ENCODE measurements around the gene RRP1.
"Not testable (repeated sequence)": the region's sequence is repeated elsewhere in the genome, so short reads cannot be mapped to it uniquely, and the experiment has no call there.

RRP1 gene

DNA sequence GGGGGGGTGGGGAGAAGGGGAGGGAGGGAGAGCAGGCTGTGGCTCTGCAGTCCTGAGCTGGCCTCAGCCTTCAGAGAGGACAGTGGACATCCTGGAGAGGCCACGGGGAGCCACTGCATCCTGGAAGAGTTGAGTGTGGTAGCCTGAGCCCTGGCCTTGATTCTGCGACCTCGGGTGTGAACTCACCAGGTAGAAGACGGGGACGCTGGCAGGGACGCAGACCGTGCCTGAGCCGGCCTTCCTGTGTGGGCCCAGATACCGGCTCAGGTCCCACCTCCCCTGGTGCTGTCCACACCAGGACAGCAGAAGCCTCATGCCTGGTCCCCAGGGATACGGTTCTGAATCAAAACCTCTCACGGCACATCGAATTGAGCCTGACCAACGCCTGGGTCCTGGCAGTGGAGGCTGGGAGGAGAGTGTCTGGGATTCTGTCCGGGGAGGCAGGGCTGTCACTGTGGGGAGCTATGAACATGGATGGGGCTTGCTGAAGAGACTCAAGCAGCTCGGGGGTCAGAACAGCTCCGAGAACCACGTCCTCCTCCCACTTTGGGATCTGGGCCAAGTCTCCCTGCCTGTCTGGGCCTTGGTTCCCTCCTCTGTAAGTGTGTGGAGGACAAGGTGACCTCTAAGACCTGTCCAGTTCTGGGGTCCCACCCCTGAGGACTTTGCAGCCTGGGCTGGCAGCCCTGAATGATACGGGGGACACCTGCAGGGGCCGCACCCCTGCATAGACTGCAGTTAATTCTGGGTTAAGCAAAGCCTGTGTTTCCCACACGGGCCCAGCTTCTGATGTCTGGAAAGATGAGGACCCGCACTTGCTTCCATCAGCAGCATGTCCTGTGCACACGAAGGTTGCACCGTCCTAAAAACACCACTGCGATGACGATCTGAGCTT is 30.4 kb downstream of the RRP1 start:
- DNase-seq: no peak

GRCh38 chr21:43820466-43820865 is 31.1 kb downstream of the RRP1 start:
- no peak for DNase-seq

DNA sequence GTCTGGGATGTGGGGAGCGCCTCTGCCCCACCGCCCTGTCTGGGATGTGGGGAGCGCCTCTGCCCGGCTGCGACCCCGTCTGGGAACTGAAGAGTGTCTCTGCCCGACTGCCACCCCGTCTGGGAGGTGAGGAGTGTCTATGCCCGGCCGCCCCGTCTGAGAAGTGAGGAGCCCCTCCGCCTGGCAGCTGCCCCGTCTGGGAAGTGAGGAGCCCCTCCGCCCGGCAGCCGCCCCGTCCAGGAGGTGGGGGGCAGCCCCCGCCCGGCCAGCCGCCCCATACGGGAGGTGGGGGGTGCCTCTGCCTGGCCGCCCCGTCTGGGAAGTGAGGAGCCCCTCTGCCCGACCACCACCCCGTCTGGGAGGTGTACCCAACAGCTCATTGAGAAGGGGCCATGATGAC is 32.8 kb downstream of the RRP1 start:
- not testable (repeated sequence) for DNase-seq

DNA sequence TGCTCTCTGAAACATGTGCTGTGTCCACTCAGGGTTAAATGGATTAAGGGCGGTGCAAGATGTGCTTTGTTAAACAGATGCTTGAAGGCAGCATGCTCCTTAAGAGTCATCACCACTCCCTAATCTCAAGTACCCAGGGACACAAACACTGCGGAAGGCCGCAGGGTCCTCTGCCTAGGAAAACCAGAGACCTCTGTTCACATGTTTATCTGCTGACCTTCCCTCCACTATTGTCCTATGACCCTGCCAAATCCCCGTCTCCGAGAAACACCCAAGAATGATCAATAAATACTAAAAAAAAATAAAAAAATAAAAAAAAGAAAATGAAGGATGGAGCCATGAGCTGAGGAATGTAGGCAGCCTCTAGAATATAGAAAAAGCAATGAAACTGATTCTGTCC is 33.4 kb downstream of the RRP1 start:
- DNase-seq: not testable (repeated sequence)

DNA sequence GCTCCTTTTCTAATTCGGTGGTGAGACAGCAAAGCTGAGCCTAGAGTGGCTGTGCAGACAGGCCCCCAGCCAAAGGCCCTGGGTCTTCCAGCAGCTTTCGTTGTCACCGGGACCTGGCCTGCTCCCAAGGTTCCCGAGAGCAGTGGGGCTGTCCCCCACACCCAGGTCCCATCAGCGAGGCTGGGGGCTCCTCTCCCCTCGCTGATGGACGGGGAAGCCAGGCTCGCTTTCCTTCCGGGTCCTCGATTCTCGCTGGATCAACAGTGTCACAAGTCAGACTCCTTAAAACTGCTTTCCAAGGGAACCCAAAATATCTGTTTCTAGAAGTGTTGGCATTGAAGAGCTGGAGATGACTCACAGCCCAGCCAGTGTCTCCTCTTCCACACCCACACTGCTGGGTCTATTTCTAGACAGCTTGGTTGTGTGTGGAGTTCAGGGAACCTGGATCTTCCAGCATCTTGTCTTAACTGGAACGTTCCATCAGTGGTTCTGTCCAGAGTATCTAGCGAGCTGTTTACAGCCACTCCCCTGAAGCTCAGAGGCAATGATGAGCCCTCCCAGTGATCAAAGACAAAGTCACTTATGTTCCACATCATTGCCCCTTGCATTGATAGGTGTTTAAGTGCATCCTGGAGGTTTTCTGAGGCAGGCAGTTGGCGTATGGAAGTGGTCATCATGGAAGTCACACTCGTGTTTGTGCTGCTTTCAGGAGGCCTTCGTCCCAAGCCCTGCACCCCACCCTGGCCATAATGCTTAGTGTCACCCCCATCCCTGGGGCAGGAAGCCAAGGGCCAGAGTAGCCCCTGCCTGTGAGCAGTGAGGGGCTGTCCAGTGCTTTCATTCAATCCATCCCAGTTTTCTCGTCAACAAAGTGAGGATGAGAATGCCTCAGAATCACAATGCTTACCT is 35.2 kb downstream of the RRP1 start:
- no peak for DNase-seq

DNA sequence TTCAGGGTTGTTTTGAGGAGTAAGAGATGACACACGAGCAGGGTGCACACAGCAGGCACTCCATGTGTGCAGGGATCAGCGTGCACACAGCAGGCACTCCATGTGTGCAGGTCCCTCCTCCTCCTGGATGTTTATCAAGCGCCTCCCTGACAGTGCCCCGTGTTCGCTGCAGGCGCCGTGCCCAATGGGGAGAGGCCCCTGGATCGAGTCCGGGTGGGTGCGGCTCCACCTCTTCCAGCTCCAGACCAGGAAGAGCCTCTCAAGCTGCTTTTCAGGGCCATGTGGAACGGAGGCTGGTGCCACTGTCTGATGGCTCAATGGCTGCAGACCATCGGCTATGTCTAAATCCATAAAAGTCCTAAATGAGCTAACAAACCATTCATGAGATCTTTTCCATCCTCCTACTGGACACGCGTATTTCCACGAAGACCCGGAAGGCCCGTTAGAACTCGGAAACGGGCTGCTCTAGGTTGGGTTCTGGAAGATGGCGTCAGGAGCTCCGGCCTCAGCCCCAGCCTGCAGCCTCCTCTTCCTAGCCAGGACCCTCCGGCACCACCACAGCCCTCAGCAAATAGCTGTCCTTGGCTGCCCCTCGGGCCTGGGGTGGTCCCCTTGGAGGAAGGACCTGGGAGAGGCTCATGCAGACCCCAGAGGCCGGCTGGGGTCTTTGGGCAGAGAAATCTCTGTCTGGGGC is 36.0 kb downstream of the RRP1 start:
- no peak for DNase-seq

DNA sequence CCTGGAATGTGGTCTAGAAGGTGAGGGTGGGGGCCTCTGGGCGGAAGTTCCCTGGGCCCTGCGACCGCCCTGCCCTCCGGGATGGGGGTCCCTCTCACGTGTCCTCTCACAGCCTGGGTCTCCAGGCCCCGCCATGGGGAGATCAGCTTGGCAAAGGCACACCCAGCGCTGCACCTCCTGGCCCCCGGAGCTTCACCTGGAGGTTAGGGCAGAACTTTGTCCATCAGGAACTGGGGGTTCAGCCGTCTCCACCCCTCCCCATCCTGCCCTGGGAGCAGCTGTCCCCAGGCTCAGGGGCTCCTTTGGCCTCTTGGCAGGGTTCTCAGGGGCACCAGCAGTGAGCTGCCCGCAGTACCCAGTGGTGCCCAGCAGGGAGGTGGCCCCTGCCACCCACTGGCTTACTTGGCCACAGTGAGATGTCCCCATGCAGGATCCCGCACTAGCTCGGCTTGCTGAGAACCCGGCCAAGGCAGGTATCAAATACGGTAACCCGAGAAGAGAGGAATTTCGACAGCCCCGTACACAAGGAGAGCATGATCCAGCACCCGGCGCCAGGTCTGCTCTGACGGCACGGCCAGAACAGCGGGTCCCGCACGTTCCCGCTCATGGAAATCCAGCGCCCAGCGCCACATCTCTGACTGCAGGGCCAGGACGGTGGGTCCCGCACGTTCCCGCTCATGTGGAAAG is 36.7 kb downstream of the RRP1 start:
- no peak for DNase-seq

- DNase-seq: no peak
These were observed 37.2 kb downstream of the RRP1 start for GRCh38 chr21:43826623-43826974.

- DNase-seq: no peak
These were observed 37.7 kb downstream of the RRP1 start for GRCh38 chr21:43827015-43827611.

GRCh38 chr21:43829161-43829560 is 39.8 kb downstream of the RRP1 start:
- no peak for DNase-seq

DNA sequence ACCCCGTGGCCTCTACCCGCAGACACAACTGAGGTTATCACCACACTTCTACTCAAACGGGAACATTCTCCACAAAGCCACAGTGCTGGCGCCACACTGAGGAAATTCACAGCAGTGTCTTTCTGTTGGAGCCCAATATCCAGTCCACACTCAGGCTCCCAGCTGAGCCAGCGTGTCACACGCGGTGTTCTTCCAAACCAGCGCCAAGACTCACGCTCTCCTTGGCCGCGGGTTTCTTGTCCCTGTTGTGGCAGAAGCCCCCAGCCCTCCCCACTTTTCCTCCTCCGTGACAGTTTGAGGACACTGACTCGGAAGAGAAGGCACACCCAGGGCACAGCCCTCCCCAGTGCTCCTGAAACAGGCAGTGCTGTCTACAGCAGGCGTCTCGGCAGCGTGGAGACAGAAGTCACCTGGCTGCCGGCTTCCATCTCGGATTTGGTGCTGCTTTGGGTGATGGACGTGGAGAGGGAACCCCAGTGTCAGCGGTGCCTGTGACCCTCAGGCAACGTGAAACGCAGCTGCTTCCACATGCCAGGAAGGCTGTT is 40.3 kb downstream of the RRP1 start:
- DNase-seq: no peak

DNA sequence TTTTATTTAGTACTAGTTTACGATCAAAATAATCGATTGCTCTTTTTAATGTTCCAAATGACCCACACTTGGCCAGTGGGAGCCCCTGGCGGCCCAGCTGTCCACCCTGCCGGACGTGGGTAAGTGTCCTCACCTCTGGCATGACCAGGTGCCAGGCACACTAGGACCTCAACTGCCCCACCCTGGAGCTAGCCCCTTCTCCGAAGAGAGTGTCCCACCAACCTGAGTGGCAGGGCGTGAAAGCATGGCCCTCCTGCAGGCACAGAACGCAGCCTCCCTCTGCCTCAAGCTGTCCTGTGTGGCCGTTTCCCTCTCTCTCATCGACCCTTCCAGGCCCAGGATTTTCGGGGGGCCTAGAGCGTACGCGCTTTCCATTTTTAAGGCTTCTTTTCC is 42.8 kb downstream of the RRP1 start:
- no peak for DNase-seq

DNA sequence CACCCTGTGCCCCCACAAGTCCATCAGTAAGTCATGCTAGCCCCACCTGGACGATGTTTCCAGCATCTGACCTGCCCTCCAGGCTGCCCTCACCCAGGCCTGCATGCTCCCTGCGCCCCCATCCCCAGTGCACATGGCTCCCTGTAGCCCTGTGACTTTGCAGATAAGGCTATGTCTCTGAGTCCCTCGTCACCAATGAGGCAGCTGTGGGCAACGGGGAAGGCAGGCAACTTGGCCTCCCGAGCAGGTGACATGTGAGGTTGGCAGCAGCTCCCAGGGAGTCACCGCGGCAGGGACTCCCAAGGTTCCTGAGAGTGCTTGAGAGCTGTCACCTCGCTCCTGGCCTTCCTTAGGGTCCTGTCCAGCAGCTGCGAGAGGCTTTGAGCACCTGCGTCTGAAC is 43.3 kb downstream of the RRP1 start:
- no peak for DNase-seq

GRCh38 chr21:43834146-43834905 is 44.9 kb downstream of the RRP1 start:
- DNase-seq: no peak

DNA sequence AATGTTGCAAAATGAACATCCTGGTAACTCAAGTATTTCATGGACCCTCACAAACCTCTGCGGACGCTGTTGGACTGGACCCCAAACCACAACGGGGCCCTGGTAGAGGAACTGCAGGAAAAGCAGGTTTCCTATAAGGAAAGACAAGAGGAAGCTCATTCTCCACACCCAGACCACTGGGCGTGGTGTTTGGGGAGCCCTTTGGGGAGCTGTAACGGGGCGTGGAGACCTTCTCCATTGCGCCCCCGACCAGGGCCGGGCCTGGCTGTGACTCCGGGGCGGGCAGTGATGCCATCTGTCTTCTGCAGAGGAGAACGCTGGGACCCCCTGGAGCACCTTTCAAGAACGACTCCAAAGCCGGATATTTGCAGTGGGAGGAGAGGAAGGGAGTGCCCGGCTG is 45.7 kb downstream of the RRP1 start:
- no peak for DNase-seq

DNA sequence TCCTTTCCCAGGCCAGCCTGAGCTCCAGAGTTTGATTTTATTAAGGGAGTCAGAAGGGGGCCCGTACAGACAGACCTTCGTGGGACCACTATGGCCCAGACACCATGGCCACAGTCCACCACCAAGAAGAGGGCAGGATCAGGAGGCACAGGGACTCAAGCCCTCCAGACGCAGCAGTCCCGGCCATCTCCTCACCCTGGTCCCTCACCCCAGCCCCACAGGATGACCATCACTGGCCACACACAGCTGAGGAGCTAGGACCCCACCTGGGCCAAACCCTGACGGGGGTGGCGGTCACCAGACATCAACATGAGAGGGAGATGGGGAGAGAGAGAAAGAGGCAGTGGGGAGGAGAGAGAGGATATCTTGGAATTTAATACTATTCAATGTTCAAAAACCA is 46.5 kb downstream of the RRP1 start:
- DNase-seq: no peak

DNA sequence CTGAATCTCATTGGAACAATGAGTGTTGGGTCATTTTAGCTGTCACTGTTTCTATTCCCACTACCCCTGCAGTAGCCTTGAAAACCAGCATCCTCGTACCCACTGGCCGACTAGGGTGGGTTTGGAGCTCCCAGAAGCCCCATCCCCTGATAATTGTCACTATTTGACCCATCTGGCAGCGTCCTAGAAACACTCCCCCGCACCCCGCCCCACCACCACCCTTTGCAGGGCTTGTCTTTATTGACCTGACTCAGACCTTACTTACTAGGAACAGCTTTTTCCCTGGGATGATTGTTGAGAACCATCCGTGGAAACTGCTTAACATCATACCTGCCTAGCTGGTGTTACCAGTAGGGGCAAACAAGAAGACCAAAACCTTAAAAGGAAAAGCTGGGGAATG is 47.2 kb downstream of the RRP1 start:
- no peak for DNase-seq

DNA sequence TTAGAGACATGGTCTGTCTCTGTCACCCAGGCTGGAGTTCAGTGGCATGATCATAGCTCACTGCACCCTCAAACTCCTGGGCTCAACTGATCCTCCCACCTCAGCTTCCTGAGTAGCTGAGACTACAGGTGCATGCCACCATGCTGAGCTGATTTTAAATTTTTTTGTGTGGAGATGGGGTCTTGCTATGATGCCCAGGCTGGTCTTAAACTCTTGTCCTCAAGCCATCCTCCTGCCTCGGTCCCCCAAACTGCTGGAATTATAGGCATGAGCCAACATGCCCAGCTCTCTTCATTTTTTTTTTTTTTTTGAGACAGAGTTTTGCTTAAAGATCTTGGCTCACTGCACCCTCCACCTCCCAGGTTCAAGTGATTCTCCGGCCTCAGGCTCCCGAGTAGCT is 50.9 kb downstream of the RRP1 start:
- DNase-seq: no peak

DNA sequence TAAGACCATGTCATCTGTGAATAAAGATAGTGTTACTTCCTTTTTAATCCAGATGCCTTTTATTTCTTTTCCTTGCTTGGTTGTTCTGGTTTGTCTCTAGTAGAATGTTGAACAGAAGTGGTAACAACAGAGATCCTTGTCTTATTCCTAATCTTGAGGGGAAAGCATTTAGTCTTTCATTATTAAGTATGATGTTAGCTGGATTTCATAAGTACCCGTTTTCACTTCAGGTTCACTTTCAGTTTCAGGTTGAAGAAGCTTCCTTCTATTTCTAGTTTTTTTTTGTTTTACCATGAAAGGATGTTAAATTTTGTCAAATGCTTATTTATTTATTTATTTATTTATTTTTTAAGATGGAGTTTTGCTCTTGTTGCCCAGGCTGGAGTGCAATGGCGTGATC is 53.4 kb downstream of the RRP1 start:
- DNase-seq: no peak

DNA sequence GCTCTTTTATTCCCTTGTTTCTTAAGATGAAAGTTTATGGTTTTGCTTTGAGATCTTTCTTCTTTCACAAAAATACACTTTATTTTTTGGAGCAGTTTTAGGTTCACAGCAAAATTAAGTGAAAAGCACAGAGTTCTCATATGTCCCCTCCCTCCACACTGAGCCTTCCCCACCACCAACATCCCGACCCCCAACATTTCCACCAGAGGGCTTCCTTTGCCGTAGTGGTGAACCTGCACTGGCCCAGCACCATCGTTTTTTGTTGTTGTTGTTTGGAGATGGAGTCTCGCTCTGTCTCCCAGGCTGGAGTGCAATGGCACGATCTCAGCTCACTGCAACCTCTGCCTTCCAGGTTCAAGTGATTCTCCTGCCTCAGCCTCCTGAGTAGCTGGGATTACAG is 55.5 kb downstream of the RRP1 start:
- DNase-seq: not testable (repeated sequence)

- no peak for DNase-seq
These were observed 56.0 kb downstream of the RRP1 start for GRCh38 chr21:43845386-43845785.
